ENCODE data around the gene AP2A1. TPM values are rescaled to one million over a fixed set of nuclear protein-coding genes. Genes with fewer than 3 reads are reported as not detected.
A peak's percentile ranks its signal among the peaks of the same experiment; 100 is the strongest.

Gene AP2A1
- total and polyA plus RNA-seq, 4 donors: 20.1 to 123 (median 57.5) TPM

GRCh38 chr19:49811328-49811727, 44.5 kb downstream of the AP2A1 start:
- H3K27me3 ChIP-seq (ENCODE audit: control insufficient read depth in 4 of 4, insufficient read depth in 4 of 4, low read length in 3 of 4): no peaks in the 10 kb centered on the region
- H3K27ac ChIP-seq (ENCODE audit: low read depth in 1 of 2, low read length in 2 of 2): no peak overlapping the region
- 98% methylated on average over 6 of the region's 6 CpGs for WGBS
- no peaks in the 10 kb centered on the region for H3K9me3 ChIP-seq (ENCODE audit: control insufficient read depth in 4 of 4, low read length in 3 of 4)
- peaks cover 0 to 6% (median 2%) of the 10 kb centered on the region in 4 donors for H3K36me3 ChIP-seq (ENCODE audit: control insufficient read depth in 4 of 4, insufficient read depth in 3 of 4, low read depth in 1 of 4, low read length in 3 of 4)
- peaks cover 1 to 27% (median 16%) of the 10 kb centered on the region in 4 donors for H3K4me1 ChIP-seq (ENCODE audit: control insufficient read depth in 4 of 4, insufficient read depth in 4 of 4, low read length in 3 of 4)
- H3K9ac ChIP-seq (ENCODE audit: low read depth in 1 of 2, low read length in 2 of 2): no peak overlapping the region
- TF ChIP-seq, protein P1, sequence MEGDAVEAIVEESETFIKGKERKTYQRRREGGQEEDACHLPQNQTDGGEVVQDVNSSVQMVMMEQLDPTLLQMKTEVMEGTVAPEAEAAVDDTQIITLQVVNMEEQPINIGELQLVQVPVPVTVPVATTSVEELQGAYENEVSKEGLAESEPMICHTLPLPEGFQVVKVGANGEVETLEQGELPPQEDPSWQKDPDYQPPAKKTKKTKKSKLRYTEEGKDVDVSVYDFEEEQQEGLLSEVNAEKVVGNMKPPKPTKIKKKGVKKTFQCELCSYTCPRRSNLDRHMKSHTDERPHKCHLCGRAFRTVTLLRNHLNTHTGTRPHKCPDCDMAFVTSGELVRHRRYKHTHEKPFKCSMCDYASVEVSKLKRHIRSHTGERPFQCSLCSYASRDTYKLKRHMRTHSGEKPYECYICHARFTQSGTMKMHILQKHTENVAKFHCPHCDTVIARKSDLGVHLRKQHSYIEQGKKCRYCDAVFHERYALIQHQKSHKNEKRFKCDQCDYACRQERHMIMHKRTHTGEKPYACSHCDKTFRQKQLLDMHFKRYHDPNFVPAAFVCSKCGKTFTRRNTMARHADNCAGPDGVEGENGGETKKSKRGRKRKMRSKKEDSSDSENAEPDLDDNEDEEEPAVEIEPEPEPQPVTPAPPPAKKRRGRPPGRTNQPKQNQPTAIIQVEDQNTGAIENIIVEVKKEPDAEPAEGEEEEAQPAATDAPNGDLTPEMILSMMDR (IDR thresholded peaks at IDR 0.05; ENCODE audit: low read depth, low read length, missing input control): no peak
- no peak for TF ChIP-seq FOXA1 (IDR thresholded peaks at IDR 0.05)
- TF ChIP-seq, protein P2, sequence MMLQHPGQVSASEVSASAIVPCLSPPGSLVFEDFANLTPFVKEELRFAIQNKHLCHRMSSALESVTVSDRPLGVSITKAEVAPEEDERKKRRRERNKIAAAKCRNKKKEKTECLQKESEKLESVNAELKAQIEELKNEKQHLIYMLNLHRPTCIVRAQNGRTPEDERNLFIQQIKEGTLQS (IDR thresholded peaks at IDR 0.05): no peak
- no peak for DNase-seq (ENCODE audit: low spot score)
- no peak overlapping the region for H3K4me3 ChIP-seq (ENCODE audit: low read depth in 1 of 3, low read length in 3 of 3)

GRCh38 chr19:49812452-49812996, 45.7 kb downstream of the AP2A1 start:
- TF ChIP-seq RXRA (IDR thresholded peaks at IDR 0.05): no peak
- no peak for TF ChIP-seq JUND (IDR thresholded peaks at IDR 0.05)
- no peak for TF ChIP-seq FOXA1 (IDR thresholded peaks at IDR 0.05)
- TF ChIP-seq, protein P1 (IDR thresholded peaks at IDR 0.05; ENCODE audit: low read depth, low read length, missing input control): no peak
- TF ChIP-seq EGR1 (IDR thresholded peaks at IDR 0.05; ENCODE audit: low read depth in 2 of 2): no peak
- TF ChIP-seq HNF4G (IDR thresholded peaks at IDR 0.05): no peak
- no peak for TF ChIP-seq ZBTB33 (IDR thresholded peaks at IDR 0.05)
- no peak for TF ChIP-seq NR2F2 (IDR thresholded peaks at IDR 0.05)
- TF ChIP-seq, protein P3, sequence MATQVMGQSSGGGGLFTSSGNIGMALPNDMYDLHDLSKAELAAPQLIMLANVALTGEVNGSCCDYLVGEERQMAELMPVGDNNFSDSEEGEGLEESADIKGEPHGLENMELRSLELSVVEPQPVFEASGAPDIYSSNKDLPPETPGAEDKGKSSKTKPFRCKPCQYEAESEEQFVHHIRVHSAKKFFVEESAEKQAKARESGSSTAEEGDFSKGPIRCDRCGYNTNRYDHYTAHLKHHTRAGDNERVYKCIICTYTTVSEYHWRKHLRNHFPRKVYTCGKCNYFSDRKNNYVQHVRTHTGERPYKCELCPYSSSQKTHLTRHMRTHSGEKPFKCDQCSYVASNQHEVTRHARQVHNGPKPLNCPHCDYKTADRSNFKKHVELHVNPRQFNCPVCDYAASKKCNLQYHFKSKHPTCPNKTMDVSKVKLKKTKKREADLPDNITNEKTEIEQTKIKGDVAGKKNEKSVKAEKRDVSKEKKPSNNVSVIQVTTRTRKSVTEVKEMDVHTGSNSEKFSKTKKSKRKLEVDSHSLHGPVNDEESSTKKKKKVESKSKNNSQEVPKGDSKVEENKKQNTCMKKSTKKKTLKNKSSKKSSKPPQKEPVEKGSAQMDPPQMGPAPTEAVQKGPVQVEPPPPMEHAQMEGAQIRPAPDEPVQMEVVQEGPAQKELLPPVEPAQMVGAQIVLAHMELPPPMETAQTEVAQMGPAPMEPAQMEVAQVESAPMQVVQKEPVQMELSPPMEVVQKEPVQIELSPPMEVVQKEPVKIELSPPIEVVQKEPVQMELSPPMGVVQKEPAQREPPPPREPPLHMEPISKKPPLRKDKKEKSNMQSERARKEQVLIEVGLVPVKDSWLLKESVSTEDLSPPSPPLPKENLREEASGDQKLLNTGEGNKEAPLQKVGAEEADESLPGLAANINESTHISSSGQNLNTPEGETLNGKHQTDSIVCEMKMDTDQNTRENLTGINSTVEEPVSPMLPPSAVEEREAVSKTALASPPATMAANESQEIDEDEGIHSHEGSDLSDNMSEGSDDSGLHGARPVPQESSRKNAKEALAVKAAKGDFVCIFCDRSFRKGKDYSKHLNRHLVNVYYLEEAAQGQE (IDR thresholded peaks at IDR 0.05): no peak
- TF ChIP-seq TAF1 (conservative IDR thresholded peaks at IDR 0.05): no peak
- no peak for TF ChIP-seq YY1 (IDR thresholded peaks at IDR 0.05)
- Histone ChIP-seq H3K9ac (ENCODE audit: low read depth in 1 of 2, low read length in 2 of 2) (peak overlapping the region in 1 of 2 donors; percentile 86), H3K27me3 (ENCODE audit: control insufficient read depth in 4 of 4, insufficient read depth in 4 of 4, low read length in 3 of 4) (no peaks in the 10 kb centered on the region), H3K9me3 (ENCODE audit: control insufficient read depth in 4 of 4, low read length in 3 of 4) (no peaks in the 10 kb centered on the region), H3K4me3 (ENCODE audit: low read depth in 1 of 3, low read length in 3 of 3) (peak overlapping the region in 2 of 3 donors; percentile 71 to 95), H3K27ac (ENCODE audit: low read depth in 1 of 2, low read length in 2 of 2) (peak overlapping the region; percentile 81 to 82), H3K4me1 (ENCODE audit: control insufficient read depth in 4 of 4, insufficient read depth in 4 of 4, low read length in 3 of 4) (peaks cover 1 to 33% (median 17%) of the 10 kb centered on the region in 4 donors), H3K36me3 (ENCODE audit: control insufficient read depth in 4 of 4, insufficient read depth in 3 of 4, low read depth in 1 of 4, low read length in 3 of 4) (peaks cover 0 to 3% (median 0%) of the 10 kb centered on the region in 4 donors)
- no peak for DNase-seq (ENCODE audit: low spot score)
- 60% methylated on average over 11 of the region's 11 CpGs for WGBS

Data from liver (tissue), 9 donors.